HFFc6 (cell line): ENCODE data around the gene DENND1A. TPM values are rescaled to one million over a fixed set of nuclear protein-coding genes. Genes with fewer than 3 reads are reported as not detected.

Source experiments
- DNase-seq: peaks from one replicate; pipeline ENCODE4 v3.0.0-alpha.2; 2018
- H3K27ac Mint-ChIP-seq: 2 replicates; pipeline ENCODE4 v1.8.0; 2020; ENCODE audit warnings: mild to moderate bottlenecking, mixed read lengths
- H3K27me3 Mint-ChIP-seq: 2 replicates; pipeline ENCODE4 v1.8.0; 2021; ENCODE audit warnings: mild to moderate bottlenecking, moderate library complexity, mixed read lengths; ENCODE audit not compliant: insufficient read depth
- H3K36me3 Mint-ChIP-seq: 2 replicates; pipeline ENCODE4 v1.8.0; 2021; ENCODE audit warnings: low read depth, mixed read lengths
- H3K4me1 Mint-ChIP-seq: 2 replicates; pipeline ENCODE4 v1.8.0; 2020; ENCODE audit warnings: low read depth, mixed read lengths
- H3K4me3 Mint-ChIP-seq: 2 replicates; pipeline ENCODE4 v1.8.0; 2020; ENCODE audit warnings: mild to moderate bottlenecking, moderate library complexity, mixed read lengths
- H3K9me3 Mint-ChIP-seq: 2 replicates; pipeline ENCODE4 v1.8.0; 2020; ENCODE audit warnings: mild to moderate bottlenecking, mixed read lengths
- total RNA-seq, 6 experiments: library from RNA; stranded (reverse); fragmentation: NEBNext Ultra II Directional; extraction: Animal tissue kit (Norgen Biotek cat#: 25700); gene quantifications; 2 replicates in 1 of 6; 3 replicates in 5 of 6; pipeline ENCODE4 v1.2.3, GENCODE V29; 2021
- TF ChIP-seq, protein P1 (sequence below): fragments of 200-600 bp; sonication (generic); IDR thresholded peaks from 2 replicates; pipeline ENCODE4 v1.5.0; 2021; ENCODE audit warnings: antibody characterized with exemption, mild to moderate bottlenecking

DENND1A gene
- total RNA-seq, 6 experiments from 2014 or later: 25.4 to 38.3 (median 30.3) TPM

DNA sequence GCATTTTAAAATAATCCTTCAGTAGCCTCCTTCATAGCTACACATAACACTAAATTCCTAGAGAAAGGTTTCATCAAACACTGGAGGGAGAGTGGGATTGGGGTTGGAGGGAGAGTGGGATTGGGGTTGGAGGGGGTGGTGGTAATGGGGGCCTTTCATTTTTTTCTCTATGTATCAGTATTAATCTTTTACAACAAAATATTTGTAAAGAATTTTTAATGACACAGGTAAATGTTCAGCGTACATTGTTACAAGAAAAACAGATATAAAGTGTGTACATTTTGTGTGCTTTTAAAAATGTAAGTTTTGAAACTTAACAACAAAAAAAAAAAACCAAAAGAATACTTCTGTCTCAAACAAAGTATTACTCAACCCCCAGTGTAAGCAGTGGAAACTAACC lies 266.4 kb downstream of the DENND1A start:
- Mint-ChIP-seq H3K36me3 (peaks cover 47% of the 10 kb centered on the region), H3K4me1 (no peaks in the 10 kb centered on the region), H3K9me3 (peaks cover 33% of the 10 kb centered on the region), H3K27me3 (peaks cover 3% of the 10 kb centered on the region; the same call in 1 of the 2 replicates), H3K4me3 (no peak overlapping the region), H3K27ac (no peak overlapping the region)
- DNase-seq: no peak
- TF ChIP-seq, protein P1, sequence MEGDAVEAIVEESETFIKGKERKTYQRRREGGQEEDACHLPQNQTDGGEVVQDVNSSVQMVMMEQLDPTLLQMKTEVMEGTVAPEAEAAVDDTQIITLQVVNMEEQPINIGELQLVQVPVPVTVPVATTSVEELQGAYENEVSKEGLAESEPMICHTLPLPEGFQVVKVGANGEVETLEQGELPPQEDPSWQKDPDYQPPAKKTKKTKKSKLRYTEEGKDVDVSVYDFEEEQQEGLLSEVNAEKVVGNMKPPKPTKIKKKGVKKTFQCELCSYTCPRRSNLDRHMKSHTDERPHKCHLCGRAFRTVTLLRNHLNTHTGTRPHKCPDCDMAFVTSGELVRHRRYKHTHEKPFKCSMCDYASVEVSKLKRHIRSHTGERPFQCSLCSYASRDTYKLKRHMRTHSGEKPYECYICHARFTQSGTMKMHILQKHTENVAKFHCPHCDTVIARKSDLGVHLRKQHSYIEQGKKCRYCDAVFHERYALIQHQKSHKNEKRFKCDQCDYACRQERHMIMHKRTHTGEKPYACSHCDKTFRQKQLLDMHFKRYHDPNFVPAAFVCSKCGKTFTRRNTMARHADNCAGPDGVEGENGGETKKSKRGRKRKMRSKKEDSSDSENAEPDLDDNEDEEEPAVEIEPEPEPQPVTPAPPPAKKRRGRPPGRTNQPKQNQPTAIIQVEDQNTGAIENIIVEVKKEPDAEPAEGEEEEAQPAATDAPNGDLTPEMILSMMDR: no peak

DNA sequence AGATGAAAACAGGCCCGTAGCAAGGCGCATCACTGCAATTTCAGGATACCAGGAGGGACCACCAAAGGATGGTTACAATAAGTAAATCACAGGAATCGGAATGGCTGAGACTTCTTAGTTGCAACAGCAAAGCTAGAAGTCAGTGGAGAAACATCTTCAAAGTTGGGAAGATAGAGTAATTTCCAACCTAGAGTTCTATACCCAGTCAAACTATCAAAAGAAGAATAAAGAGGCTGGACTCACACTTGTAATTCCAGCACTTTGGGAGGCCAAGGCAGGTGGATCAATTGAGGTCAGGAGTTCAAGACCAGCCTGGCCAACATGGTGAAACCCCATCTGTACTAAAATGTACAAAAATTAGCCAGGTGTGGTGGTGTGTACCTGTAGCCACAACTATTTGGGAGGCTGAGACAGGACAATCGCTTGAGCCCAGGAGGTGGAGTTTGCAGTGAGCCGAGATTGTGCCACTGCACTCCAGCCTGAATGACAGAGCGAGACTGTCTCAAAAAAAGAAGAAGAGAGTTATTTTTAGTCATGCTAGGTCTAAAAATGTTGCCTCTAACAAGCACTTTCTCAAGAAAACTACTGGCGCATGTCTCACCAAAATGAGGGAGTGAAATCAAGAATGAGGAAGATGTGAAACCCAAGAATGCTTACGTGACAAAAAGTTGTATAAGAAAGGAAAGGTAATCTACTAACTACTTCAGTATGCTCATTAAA lies 267.7 kb downstream of the DENND1A start:
- Mint-ChIP-seq H3K9me3 (peaks cover 33% of the 10 kb centered on the region), H3K27me3 (peaks cover 3% of the 10 kb centered on the region; the same call in 1 of the 2 replicates), H3K36me3 (peaks cover 47% of the 10 kb centered on the region), H3K4me1 (no peaks in the 10 kb centered on the region), H3K27ac (no peak overlapping the region), H3K4me3 (no peak overlapping the region)
- no peak for DNase-seq
- TF ChIP-seq, protein P1: no peak

DNA sequence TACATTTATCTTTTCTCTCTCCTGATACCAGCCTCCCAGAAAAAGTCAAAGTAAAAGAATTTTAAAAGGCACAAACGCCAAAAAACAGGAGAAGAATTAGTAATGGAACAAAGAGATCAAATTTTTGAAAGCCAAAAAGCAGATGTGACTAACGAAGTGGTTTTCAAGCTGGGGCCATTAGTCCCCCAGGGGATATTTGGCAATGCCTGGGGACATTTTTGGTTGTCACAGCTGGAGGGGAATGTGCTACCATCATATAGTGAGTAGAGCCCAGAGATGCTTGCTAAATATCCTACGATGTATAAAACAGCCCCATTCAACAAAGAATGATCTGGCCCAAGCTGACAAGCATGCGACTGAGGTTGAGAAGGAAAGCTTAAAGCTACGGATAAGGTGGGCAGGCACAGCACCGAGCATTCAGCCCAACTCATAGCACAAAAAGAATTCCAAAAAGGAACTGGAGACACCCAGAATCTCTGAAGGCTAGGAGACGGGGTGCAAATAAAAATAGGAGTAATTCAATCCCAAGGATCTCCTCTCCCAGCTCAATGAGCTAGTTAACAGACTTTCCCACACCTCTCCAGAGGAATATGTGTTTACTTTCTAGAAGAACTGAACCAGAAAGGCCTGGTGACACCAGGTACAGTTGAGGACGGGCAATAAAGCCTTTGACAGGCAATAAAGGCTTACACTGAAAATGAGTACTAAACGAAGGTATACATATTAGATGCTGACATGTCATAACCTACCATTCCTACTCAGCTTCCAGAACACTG lies 269.0 kb downstream of the DENND1A start:
- Mint-ChIP-seq H3K4me3 (no peak overlapping the region), H3K9me3 (peaks cover 33% of the 10 kb centered on the region), H3K27me3 (peaks cover 3% of the 10 kb centered on the region; the same call in 1 of the 2 replicates), H3K4me1 (peaks cover 8% of the 10 kb centered on the region), H3K36me3 (peaks cover 36% of the 10 kb centered on the region), H3K27ac (no peak overlapping the region)
- DNase-seq: no peak
- TF ChIP-seq, protein P1: no peak

DNA sequence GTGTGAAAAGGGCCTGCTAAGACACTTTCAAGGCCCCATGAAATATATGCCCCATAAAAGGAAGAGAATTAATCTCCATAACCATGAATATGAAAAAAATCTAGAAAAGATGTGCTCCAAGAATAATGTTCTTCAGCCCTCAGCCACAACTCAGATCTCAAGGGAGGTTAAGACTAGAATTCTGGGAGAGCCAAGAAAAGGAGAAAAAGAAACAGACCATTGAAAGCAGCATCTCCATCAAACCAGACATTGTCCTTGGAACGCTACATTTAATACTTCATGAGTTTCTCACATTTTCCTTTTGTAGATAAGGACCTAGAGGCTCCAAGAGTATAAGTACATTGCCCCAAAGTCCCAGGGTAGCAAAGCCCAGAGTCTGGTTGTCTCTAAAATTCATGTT lies 270.6 kb downstream of the DENND1A start:
- peaks cover 21% of the 10 kb centered on the region for H3K9me3 Mint-ChIP-seq
- peaks cover 8% of the 10 kb centered on the region for H3K4me1 Mint-ChIP-seq
- no peak for DNase-seq
- peaks cover 23% of the 10 kb centered on the region for H3K36me3 Mint-ChIP-seq
- no peak overlapping the region for H3K27ac Mint-ChIP-seq
- TF ChIP-seq, protein P1: no peak
- peaks cover 3% of the 10 kb centered on the region; the same call in 1 of the 2 replicates for H3K27me3 Mint-ChIP-seq
- no peak overlapping the region for H3K4me3 Mint-ChIP-seq

DNA sequence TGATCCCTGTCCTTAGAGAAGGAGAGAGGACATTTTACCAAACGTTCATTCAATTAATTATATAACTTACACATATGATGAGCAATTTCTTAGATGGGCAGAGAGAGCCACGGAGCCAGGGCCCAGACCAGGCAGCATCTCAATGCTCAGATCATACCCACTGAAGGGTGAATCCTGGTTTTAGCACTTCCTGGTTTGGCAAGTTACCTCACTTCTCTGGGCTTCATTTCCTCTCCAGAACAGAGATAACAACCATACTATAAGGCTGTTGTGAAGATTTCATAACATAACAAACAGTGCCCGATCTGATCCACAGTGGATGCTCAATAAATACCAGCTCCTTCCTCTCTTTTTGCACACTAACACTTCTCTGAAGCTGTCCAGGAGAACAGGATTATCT lies 271.1 kb downstream of the DENND1A start:
- Mint-ChIP-seq H3K4me3 (no peak overlapping the region), H3K36me3 (peaks cover 19% of the 10 kb centered on the region), H3K27me3 (peaks cover 3% of the 10 kb centered on the region), H3K27ac (no peak overlapping the region), H3K9me3 (peaks cover 19% of the 10 kb centered on the region), H3K4me1 (peaks cover 8% of the 10 kb centered on the region)
- no peak for DNase-seq
- TF ChIP-seq, protein P1: no peak
